OCI-LY7 (cell line): ENCODE results near the gene PDZD7. TPM values are rescaled to one million over a fixed set of nuclear protein-coding genes. Genes with fewer than 3 reads are reported as not detected.

Experiments
- BruUV-seq: library from RNA; stranded (reverse); fragments of 400-500 nt; replicated peaks from 2 replicates; lab custom pipeline; 2021; lab: Mats Ljungman, UMichigan
- CTCF ChIA-PET: fragments of 300-600 bp; sonication (Branson Sonifier 250); formaldehyde crosslinking; loops from one replicate; lab custom pipeline; 2022; ENCODE audit warnings: antibody characterized with exemption; ENCODE audit not compliant: unreplicated experiment; lab: Charles Lee
- POLR2A ChIA-PET: fragments of 300-600 bp; sonication (Branson Sonifier 250); formaldehyde crosslinking; loops from one replicate; lab custom pipeline; 2022; ENCODE audit warnings: antibody characterized with exemption; lab: Charles Lee
- DNase-seq: peaks from one replicate; pipeline ENCODE4 v3.0.0-alpha.2; 2015; ENCODE audit warnings: low spot score
- H2AFZ ChIP-seq: fragments of 200-600 bp; sonication (generic), shearing (Covaris generic); 2 replicates; pipeline ENCODE4 v1.6.1; 2014; ENCODE audit warnings: mild to moderate bottlenecking, antibody characterized with exemption, low read length, moderate library complexity
- H3K27ac ChIP-seq: fragments of 200-600 bp; sonication (generic); 2 replicates; pipeline ENCODE4 v1.5.1; 2014; ENCODE audit warnings: mixed run types, low read depth, mild to moderate bottlenecking, moderate library complexity, low read length, inconsistent platforms; ENCODE audit not compliant: poor library complexity, severe bottlenecking
- H3K36me3 ChIP-seq: fragments of 200-600 bp; sonication (generic); 2 replicates; pipeline ENCODE4 v1.6.1; 2014; ENCODE audit warnings: mild to moderate bottlenecking, antibody characterized with exemption, low read length, moderate library complexity, mixed read lengths; ENCODE audit not compliant: insufficient read depth
- H3K4me1 ChIP-seq: fragments of 200-600 bp; sonication (generic); 2 replicates; pipeline ENCODE4 v1.5.1; 2014; ENCODE audit warnings: mild to moderate bottlenecking, low read length; ENCODE audit not compliant: insufficient read depth, poor library complexity, severe bottlenecking
- H3K4me2 ChIP-seq: fragments of 200-600 bp; sonication (generic); 2 replicates; pipeline ENCODE4 v1.6.1; 2014; ENCODE audit warnings: mild to moderate bottlenecking, low read length
- H3K4me3 ChIP-seq: fragments of 200-600 bp; sonication (generic); 2 replicates; pipeline ENCODE4 v1.5.1; 2014; ENCODE audit warnings: mild to moderate bottlenecking, low read depth, low read length; ENCODE audit not compliant: poor library complexity, severe bottlenecking
- H3K79me2 ChIP-seq: fragments of 200-600 bp; sonication (generic); 2 replicates; pipeline ENCODE4 v1.6.1; 2016; ENCODE audit warnings: low read depth, mild to moderate bottlenecking, low read length, moderate library complexity, mixed read lengths; ENCODE audit not compliant: insufficient read depth
- H3K9me2 ChIP-seq: fragments of 200-600 bp; sonication (generic); 2 replicates; pipeline ENCODE4 v1.6.1; 2016; ENCODE audit warnings: mild to moderate bottlenecking, low read length, mixed read lengths; ENCODE audit not compliant: insufficient read depth
- H3K9me3 ChIP-seq: fragments of 200-600 bp; sonication (generic); 2 replicates; pipeline ENCODE4 v1.6.1; 2014; ENCODE audit warnings: mild to moderate bottlenecking, mixed run types, low read length, mixed read lengths
- H4K20me1 ChIP-seq: fragments of 200-600 bp; sonication (generic); 2 replicates; pipeline ENCODE4 v1.6.1; 2014; ENCODE audit warnings: mild to moderate bottlenecking, antibody characterized with exemption, low read length, moderate library complexity, mixed read lengths; ENCODE audit not compliant: insufficient read depth
- EZH2phosphoT487 ChIP-seq: fragments of 200-600 bp; sonication (generic); IDR thresholded peaks from 2 replicates; pipeline ENCODE4 v1.6.1; 2018; ENCODE audit warnings: low read depth, borderline replicate concordance, mild to moderate bottlenecking, mixed run types, antibody characterized with exemption, low read length, moderate library complexity, mixed read lengths
- intact Hi-C: fragments of 100-400 bp; cut with micrococcal nuclease; formaldehyde crosslinking; loops from one replicate; pipeline ENCODE4 v1.10.0; 2022; ENCODE audit not compliant: unreplicated experiment
- total RNA-seq, 2 experiments: library from RNA; depleted of rRNA in 1 of 2; stranded (reverse); fragments of >200 nt in 1 of 2; shearing (Covaris generic) in 1 of 2; gene quantifications; 2 replicates each; pipeline ENCODE4 v1.2.3, GENCODE V29; 2014 to 2022
- TF ChIP-seq, protein P1 (sequence below): fragments of 200-600 bp; sonication (generic); conservative IDR thresholded peaks from 2 replicates; pipeline ENCODE4 v1.5.1; 2014; ENCODE audit warnings: mild to moderate bottlenecking, antibody characterized with exemption, low read length, moderate library complexity, mixed read lengths

The PDZD7 gene
- total RNA-seq, 2 experiments from 2014 or later = 1.6 to 2.1 TPM

DNA sequence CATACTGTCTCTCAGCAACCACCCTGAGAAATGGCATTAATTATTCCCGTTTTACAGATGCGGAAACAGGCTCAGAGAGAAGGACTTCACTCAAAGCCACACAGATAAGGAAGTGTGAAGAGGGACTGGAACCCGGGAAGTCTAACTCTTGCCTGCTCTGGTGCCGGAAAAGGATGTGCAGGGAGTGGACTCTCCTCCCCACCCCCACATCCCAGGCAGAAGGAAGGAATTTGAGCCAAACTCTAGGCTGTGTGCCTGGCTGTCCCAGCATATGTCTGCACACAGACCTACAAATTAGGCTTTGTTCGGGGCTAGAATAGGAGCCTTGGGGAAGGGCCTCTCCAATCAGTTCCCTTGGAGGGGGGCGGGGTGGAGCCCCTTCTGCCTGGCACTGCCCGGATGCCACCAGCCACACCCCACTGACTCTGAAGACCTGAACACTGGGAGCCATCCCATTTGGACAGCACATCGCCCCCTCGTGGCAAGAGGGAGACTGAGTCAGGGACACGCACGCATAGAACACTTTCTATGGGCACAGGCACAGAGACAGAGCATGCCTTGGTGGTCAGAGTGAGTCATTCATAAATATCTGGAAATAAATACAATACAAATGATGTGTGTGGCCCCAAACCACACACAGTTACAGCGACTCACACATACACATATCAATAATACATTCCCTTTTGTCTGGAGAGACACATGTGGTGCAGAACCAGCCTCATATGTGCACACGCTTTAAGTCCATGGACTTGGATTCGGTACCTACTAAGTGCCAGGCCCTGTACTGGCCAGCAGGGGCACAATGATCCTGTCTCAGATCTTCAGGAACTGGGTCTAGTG lies 18.2 kb downstream of the PDZD7 start:
- H4K20me1 ChIP-seq = no peaks in the 10 kb centered on the region
- TF ChIP-seq, protein P1, sequence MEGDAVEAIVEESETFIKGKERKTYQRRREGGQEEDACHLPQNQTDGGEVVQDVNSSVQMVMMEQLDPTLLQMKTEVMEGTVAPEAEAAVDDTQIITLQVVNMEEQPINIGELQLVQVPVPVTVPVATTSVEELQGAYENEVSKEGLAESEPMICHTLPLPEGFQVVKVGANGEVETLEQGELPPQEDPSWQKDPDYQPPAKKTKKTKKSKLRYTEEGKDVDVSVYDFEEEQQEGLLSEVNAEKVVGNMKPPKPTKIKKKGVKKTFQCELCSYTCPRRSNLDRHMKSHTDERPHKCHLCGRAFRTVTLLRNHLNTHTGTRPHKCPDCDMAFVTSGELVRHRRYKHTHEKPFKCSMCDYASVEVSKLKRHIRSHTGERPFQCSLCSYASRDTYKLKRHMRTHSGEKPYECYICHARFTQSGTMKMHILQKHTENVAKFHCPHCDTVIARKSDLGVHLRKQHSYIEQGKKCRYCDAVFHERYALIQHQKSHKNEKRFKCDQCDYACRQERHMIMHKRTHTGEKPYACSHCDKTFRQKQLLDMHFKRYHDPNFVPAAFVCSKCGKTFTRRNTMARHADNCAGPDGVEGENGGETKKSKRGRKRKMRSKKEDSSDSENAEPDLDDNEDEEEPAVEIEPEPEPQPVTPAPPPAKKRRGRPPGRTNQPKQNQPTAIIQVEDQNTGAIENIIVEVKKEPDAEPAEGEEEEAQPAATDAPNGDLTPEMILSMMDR = peak; percentile 93
- TF ChIP-seq EZH2phosphoT487 = no peak
- no peaks in the 10 kb centered on the region for H3K79me2 ChIP-seq
- no peak overlapping the region for H3K27ac ChIP-seq
- H3K4me2 ChIP-seq = no peak overlapping the region
- BruUV-seq = no TSS peak
- H3K9me2 ChIP-seq = no peaks in the 10 kb centered on the region
- ChIA-PET POLR2A (no interaction called here), CTCF (no interaction called here)
- no peaks in the 10 kb centered on the region for H3K36me3 ChIP-seq
- no peak overlapping the region for H3K4me3 ChIP-seq
- intact Hi-C loops = loop anchor here (5.0 kb wide), 1 partner anchor 1180 kb away; no protein-coding TSS in a partner anchor
- DNase-seq = peak; percentile 79
- no peaks in the 10 kb centered on the region for H3K9me3 ChIP-seq
- H2AFZ ChIP-seq = no peak overlapping the region
- H3K4me1 ChIP-seq = no peaks in the 10 kb centered on the region

DNA sequence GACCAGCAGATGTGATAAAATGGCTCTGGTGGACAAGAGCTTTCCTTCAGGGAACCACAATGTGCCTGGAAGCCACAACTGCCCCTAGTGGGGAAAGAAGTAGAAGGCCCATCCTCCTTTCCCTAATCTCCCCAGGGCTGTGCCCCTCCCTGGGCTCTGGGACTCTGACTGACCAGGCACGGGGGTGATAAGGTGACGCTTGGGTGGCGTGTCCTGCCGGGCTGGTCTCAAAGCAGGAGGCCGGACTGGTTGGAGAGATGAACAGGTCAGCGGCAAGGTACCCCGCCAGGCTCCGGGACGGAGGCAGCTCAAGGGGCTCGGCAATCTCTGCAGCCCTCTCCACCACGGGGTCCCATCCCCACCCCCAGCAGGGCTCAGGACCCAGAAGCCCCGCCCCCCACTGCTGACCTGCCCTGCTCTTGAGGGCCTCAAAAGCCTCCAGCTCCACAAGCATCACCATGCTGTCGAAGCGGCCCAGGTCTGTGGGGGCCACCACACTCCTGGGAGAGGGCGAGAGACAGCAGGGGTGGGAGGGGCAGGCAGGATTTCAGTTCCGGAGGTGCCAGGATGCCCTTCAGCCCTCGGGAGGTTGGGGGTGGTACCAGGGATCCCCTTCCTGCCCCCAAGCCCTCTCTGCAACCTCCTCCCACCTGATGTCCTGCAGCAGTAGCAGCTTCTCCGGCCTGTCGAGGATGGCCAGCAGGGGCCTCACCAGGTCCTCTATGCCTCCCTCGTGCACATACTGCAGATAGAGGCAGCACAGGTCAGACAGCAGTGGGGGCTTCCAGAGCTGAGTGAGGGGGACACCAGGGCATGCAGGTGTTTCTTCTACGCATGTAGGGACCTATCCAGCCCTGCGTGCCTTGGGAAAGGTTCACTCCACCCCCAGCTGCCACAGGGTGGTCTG lies 19.2 kb downstream of the PDZD7 start:
- no peak for DNase-seq
- Histone ChIP-seq H2AFZ (no peak overlapping the region), H4K20me1 (no peaks in the 10 kb centered on the region), H3K79me2 (no peaks in the 10 kb centered on the region), H3K9me3 (no peaks in the 10 kb centered on the region), H3K9me2 (no peaks in the 10 kb centered on the region), H3K4me2 (no peak overlapping the region), H3K4me1 (no peaks in the 10 kb centered on the region), H3K36me3 (no peaks in the 10 kb centered on the region), H3K27ac (no peak overlapping the region), H3K4me3 (no peak overlapping the region)
- CTCF ChIA-PET = no interaction called here
- TF ChIP-seq, protein P1 = peak; percentile 33; the same call in 1 of the 2 replicates
- no peak for TF ChIP-seq EZH2phosphoT487
- POLR2A ChIA-PET = interaction anchor here (0.6 kb wide), 1 partner anchor 44 kb away, joined by 3 read pairs; no protein-coding TSS in a partner anchor
- BruUV-seq = no TSS peak
- intact Hi-C loops = loop anchor here (5.0 kb wide), 1 partner anchor 1179 kb away; no protein-coding TSS in a partner anchor
